Measurements from ENCODE around the gene MFGE8.

MFGE8 gene

DNA sequence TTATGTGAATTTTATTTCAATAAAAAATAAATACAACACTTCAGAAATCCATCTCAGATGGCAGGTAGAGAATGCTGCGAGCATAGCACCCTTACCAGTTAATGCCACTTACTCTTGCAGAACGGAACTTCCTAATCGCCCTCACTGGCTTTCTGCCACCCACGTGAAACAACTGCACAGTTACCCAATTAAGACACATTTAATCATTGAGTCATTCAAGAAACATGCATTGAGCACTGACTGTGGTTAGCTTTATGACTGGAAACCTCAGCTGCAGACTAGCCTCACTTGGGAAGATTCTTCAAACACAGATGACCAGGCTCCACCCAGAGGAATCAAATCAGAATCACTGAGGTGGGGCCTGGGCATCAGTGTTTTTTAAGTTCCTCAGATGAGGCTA is 5.6 kb upstream of the MFGE8 start:
- Histone ChIP-seq H4K20me1 (ENCODE audit: insufficient read depth) (no peaks in the 10 kb centered on the region), H3K4me3 (IDR thresholded peaks at IDR 0.05; ENCODE audit: insufficient read depth, low read depth, low read length) (no peak overlapping the region), H3K27ac (no peak overlapping the region), H3K27me3 (ENCODE audit: insufficient read depth, low read depth) (no peaks in the 10 kb centered on the region), H2AFZ (ENCODE audit: low read depth) (no peak overlapping the region), H3K4me1 (ENCODE audit: low read depth, poor library complexity, severe bottlenecking) (peaks cover 4% of the 10 kb centered on the region), H3K4me2 (no peak overlapping the region), H3K36me3 (ENCODE audit: insufficient read depth) (no peaks in the 10 kb centered on the region), H3K79me2 (ENCODE audit: insufficient read depth, low read depth) (no peaks in the 10 kb centered on the region), H3K9ac (no peak overlapping the region)
- TF ChIP-seq, protein P1, sequence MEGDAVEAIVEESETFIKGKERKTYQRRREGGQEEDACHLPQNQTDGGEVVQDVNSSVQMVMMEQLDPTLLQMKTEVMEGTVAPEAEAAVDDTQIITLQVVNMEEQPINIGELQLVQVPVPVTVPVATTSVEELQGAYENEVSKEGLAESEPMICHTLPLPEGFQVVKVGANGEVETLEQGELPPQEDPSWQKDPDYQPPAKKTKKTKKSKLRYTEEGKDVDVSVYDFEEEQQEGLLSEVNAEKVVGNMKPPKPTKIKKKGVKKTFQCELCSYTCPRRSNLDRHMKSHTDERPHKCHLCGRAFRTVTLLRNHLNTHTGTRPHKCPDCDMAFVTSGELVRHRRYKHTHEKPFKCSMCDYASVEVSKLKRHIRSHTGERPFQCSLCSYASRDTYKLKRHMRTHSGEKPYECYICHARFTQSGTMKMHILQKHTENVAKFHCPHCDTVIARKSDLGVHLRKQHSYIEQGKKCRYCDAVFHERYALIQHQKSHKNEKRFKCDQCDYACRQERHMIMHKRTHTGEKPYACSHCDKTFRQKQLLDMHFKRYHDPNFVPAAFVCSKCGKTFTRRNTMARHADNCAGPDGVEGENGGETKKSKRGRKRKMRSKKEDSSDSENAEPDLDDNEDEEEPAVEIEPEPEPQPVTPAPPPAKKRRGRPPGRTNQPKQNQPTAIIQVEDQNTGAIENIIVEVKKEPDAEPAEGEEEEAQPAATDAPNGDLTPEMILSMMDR (conservative IDR thresholded peaks at IDR 0.05; ENCODE audit: low read depth, low read length): no peak

DNA sequence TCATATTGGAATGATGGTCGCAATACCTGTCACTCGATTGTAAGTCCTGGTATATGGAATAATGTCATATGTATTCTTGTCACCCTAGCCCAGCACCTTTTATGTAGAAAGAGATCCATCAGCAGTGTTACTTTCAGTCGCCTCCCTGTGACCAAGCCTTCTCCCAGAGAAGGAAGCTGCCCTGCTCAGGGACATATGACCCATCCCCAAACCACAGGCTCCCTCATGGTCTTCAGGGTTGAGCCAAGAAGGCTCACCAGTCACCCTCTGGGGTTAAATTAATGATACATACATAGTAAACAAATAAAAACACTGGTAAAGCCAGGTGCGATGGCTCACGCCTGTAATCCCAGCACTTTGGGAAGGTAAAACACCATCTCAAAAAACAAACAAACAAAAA is 4.6 kb upstream of the MFGE8 start:
- TF ChIP-seq, protein P1 (conservative IDR thresholded peaks at IDR 0.05; ENCODE audit: low read depth, low read length): no peak
- Histone ChIP-seq H2AFZ (ENCODE audit: low read depth) (no peak overlapping the region), H3K27ac (no peak overlapping the region), H3K27me3 (ENCODE audit: insufficient read depth, low read depth) (no peaks in the 10 kb centered on the region), H3K79me2 (ENCODE audit: insufficient read depth, low read depth) (no peaks in the 10 kb centered on the region), H3K4me2 (no peak overlapping the region), H3K4me3 (IDR thresholded peaks at IDR 0.05; ENCODE audit: insufficient read depth, low read depth, low read length) (no peak overlapping the region), H3K9ac (no peak overlapping the region), H3K4me1 (ENCODE audit: low read depth, poor library complexity, severe bottlenecking) (peaks cover 8% of the 10 kb centered on the region), H4K20me1 (ENCODE audit: insufficient read depth) (no peaks in the 10 kb centered on the region), H3K36me3 (ENCODE audit: insufficient read depth) (no peaks in the 10 kb centered on the region)

DNA sequence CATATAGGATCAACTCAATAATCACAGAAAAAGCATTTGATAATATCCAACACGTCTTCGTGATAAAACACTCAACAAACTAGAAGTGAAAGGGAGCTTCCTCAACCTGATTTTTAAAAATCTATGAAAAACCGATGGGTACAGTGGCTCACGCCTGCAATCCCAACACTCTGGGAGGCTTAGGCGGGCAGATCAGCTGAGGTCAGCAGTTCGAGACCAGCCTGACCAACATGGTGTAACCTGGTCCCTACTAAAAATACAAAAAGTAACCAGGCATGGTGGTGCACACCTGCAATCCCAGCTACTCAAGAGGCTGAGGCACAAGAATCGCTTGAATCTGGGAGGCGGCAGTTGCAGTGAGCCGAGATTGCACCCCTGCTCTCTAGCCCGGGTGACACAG is 2.2 kb upstream of the MFGE8 start:
- H3K4me3 ChIP-seq (IDR thresholded peaks at IDR 0.05; ENCODE audit: insufficient read depth, low read depth, low read length): no peak overlapping the region
- H3K27ac ChIP-seq: no peak overlapping the region

DNA sequence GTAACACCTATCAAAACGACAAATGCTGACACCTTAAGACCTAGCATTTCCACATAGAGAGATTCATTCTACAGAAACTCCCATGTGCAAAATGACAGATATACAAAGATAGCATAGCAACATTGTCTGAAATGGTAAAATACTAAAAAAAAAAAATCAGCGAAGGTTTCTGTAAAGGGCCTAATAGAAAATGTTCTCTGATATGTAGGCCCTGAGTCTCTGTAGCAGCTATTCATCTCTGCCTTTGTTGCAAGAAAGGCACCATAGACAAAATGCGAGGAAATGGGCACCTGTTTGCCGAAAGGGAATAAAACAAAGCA is 631 bp upstream of the MFGE8 start:
- H3K4me2 ChIP-seq: peak overlapping the region; percentile 72
- no peaks in the 10 kb centered on the region for H3K27me3 ChIP-seq (ENCODE audit: insufficient read depth, low read depth)
- H3K4me1 ChIP-seq (ENCODE audit: low read depth, poor library complexity, severe bottlenecking): peaks cover 13% of the 10 kb centered on the region
- peak overlapping the region; percentile 81 for H2AFZ ChIP-seq (ENCODE audit: low read depth)
- no peaks in the 10 kb centered on the region for H4K20me1 ChIP-seq (ENCODE audit: insufficient read depth)
- peak overlapping the region; percentile 7; the same call in 1 of the 2 replicates for H3K27ac ChIP-seq
- no peak overlapping the region for H3K4me3 ChIP-seq (IDR thresholded peaks at IDR 0.05; ENCODE audit: insufficient read depth, low read depth, low read length)
- TF ChIP-seq, protein P1 (conservative IDR thresholded peaks at IDR 0.05; ENCODE audit: low read depth, low read length): no peak
- H3K36me3 ChIP-seq (ENCODE audit: insufficient read depth): no peaks in the 10 kb centered on the region
- no peaks in the 10 kb centered on the region for H3K79me2 ChIP-seq (ENCODE audit: insufficient read depth, low read depth)
- H3K9ac ChIP-seq: peak overlapping the region; percentile 72; the same call in 1 of the 2 replicates

More for the DNA sequence above, 2.2 kb upstream of the MFGE8 start:
- Histone ChIP-seq H3K36me3 (ENCODE audit: insufficient read depth) (no peaks in the 10 kb centered on the region), H2AFZ (ENCODE audit: low read depth) (no peak overlapping the region), H3K4me1 (ENCODE audit: low read depth, poor library complexity, severe bottlenecking) (peaks cover 13% of the 10 kb centered on the region), H3K27me3 (ENCODE audit: insufficient read depth, low read depth) (no peaks in the 10 kb centered on the region), H3K9ac (no peak overlapping the region), H3K79me2 (ENCODE audit: insufficient read depth, low read depth) (no peaks in the 10 kb centered on the region), H3K4me2 (no peak overlapping the region), H4K20me1 (ENCODE audit: insufficient read depth) (no peaks in the 10 kb centered on the region)
- TF ChIP-seq, protein P1 (conservative IDR thresholded peaks at IDR 0.05; ENCODE audit: low read depth, low read length): no peak
